Posterior vena cava (tissue), 2 donors: ENCODE results near the gene IKZF1. TPM values are rescaled to one million over a fixed set of nuclear protein-coding genes. Genes with fewer than 3 reads are reported as not detected.

Source experiments
- total RNA-seq, 2 donors: library from RNA; stranded (reverse); fragmentation: NEBNext Ultra II Directional; extraction: Animal tissue kit (Norgen Biotek cat#: 25700); gene quantifications; one replicate each; pipeline ENCODE4 v1.2.1, GENCODE V29; 2021
- donor health status: DM: yes; HTN: yes; CAD: no.
- donor health status: DM: yes; HTN: yes; CAD: no.

IKZF1 gene
- total RNA-seq, 2 donors from 2014 or later: 11.9 to 13.7 TPM

Other genes with a start within 250 kb of the IKZF1 start
- gene ZPBP, start 211.5 kb upstream of the IKZF1 start, total RNA-seq: not detected
- 1 to 10 TPM; 4.4 to 8.3 TPM for gene FIGNL1, start 145.6 kb downstream of the IKZF1 start, total RNA-seq